Fibroblast of skin of right quadriceps (primary cell): ENCODE results near the gene WDCP.
"Not testable (repeated sequence)": the region's sequence is repeated elsewhere in the genome, so short reads cannot be mapped to it uniquely, and the experiment has no call there.

Experiments
- DNase-seq: peaks from one replicate; pipeline ENCODE4 v3.0.0-alpha.2; 2013

Gene WDCP

GRCh38 chr2:24046930-24047702 lies at the start of gene WDCP:
Gene WDCP, minus strand, starts transcription at chr2:24047391. Its CDS starts 7,897 bp downstream, at chr2:24039494.
- DNase-seq = peak; percentile 98

GRCh38 chr2:24095171-24095677 lies 48.0 kb upstream of the WDCP start:
- DNase-seq = not testable (repeated sequence)

- DNase-seq = not testable (repeated sequence)
These were observed 46.1 kb upstream of the WDCP start for GRCh38 chr2:24093270-24093669.

- no peak for DNase-seq
These were observed 41.7 kb upstream of the WDCP start for GRCh38 chr2:24088821-24089359.

- no peak for DNase-seq
These were observed 39.8 kb upstream of the WDCP start for GRCh38 chr2:24087032-24087431.

- no peak for DNase-seq
These were observed 39.0 kb upstream of the WDCP start for GRCh38 chr2:24086241-24086640.

- no peak for DNase-seq
These were observed 38.0 kb upstream of the WDCP start for GRCh38 chr2:24085200-24085489.

GRCh38 chr2:24084386-24085199 lies 37.4 kb upstream of the WDCP start, which contains the start of gene TP53I3:
Gene TP53I3, minus strand, starts transcription at chr2:24084834. Its CDS starts 508 bp downstream, at chr2:24084326.
- peak; percentile 90 for DNase-seq

- DNase-seq = peak; percentile 88
These were observed 36.6 kb upstream of the WDCP start for GRCh38 chr2:24083567-24084385.

- DNase-seq = no peak
These were observed 35.8 kb upstream of the WDCP start for GRCh38 chr2:24082787-24083566.

GRCh38 chr2:24080701-24081100 lies 33.5 kb upstream of the WDCP start:
- DNase-seq = no peak

GRCh38 chr2:24077879-24078278 lies 30.7 kb upstream of the WDCP start:
- DNase-seq = no peak

- DNase-seq = no peak
These were observed 30.3 kb upstream of the WDCP start for GRCh38 chr2:24077535-24077877.

- no peak for DNase-seq
These were observed 29.8 kb upstream of the WDCP start for GRCh38 chr2:24076849-24077534.

GRCh38 chr2:24075915-24076848 lies 29.0 kb upstream of the WDCP start, which contains the start of gene SF3B6:
Gene SF3B6, minus strand, starts transcription at chr2:24076326. Its CDS starts 97 bp downstream, at chr2:24076229.
- DNase-seq = peak; percentile 99

- DNase-seq = no peak
These were observed 28.1 kb upstream of the WDCP start for GRCh38 chr2:24075259-24075658.

GRCh38 chr2:24073816-24074215 lies 26.6 kb upstream of the WDCP start:
- DNase-seq = no peak

GRCh38 chr2:24072259-24072658 lies 25.1 kb upstream of the WDCP start:
- no peak for DNase-seq

- DNase-seq = no peak
These were observed 18.1 kb upstream of the WDCP start for GRCh38 chr2:24065341-24065740.
